ENCODE results near the gene SORCS2.

The SORCS2 gene

GRCh38 chr4:7301846-7302630, 109.7 kb downstream of the SORCS2 start:
- DNase-seq (ENCODE audit: low read depth, low spot score): no peak

DNA sequence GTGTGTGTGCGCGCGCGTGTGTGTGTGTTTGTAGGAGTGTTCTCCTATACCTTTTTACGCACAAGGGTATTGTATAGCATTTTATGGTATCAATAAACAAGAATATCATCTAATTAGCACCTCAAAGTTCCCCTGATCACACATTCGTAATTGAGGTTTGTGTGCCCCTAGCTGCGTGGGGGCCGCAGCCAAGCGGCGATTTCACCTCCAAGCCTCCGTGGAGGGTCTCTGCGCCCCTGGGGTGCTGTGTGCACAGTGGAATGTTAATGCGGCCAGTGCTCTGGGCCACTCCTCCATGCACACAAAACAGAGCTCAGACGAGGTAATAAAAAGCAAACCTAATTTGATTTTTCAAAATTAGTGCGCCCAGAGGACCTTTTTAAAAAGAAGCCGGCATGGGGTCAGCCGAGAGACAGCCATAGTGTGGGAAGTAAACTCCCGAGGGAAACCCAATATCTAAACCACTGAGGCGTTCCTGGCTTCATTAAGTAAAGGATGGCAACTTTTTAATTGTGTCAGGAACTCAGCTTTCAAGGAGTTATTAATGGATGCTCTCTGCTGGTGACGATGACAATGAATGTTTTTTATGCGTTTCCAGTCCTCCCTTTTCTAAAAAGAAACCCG, 110.6 kb downstream of the SORCS2 start:
- DNase-seq (ENCODE audit: low read depth, low spot score): no peak

GRCh38 chr4:7303561-7303960, 111.2 kb downstream of the SORCS2 start:
- no peak for DNase-seq (ENCODE audit: low read depth, low spot score)

DNA sequence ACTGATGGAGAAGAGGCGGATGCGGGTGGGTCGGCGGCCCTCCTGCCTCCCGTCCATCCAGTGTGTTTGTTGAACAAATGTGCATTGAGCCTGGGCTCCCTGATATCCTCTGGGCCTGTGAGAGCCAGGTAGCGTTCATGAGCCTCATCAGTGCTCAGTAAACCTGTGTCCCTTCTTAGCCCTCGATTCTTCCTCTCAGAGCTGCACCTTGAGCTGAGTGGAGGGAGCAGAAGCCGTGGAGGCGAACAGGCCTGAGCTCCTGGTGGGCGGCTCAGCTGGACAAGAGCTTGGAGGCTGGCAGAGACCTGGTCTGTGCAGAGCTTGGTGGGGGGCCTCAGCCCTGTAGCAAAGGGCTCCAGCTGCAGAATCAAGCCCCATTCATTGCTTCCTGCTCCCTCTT, 112.1 kb downstream of the SORCS2 start:
- DNase-seq (ENCODE audit: low read depth, low spot score): no peak

DNA sequence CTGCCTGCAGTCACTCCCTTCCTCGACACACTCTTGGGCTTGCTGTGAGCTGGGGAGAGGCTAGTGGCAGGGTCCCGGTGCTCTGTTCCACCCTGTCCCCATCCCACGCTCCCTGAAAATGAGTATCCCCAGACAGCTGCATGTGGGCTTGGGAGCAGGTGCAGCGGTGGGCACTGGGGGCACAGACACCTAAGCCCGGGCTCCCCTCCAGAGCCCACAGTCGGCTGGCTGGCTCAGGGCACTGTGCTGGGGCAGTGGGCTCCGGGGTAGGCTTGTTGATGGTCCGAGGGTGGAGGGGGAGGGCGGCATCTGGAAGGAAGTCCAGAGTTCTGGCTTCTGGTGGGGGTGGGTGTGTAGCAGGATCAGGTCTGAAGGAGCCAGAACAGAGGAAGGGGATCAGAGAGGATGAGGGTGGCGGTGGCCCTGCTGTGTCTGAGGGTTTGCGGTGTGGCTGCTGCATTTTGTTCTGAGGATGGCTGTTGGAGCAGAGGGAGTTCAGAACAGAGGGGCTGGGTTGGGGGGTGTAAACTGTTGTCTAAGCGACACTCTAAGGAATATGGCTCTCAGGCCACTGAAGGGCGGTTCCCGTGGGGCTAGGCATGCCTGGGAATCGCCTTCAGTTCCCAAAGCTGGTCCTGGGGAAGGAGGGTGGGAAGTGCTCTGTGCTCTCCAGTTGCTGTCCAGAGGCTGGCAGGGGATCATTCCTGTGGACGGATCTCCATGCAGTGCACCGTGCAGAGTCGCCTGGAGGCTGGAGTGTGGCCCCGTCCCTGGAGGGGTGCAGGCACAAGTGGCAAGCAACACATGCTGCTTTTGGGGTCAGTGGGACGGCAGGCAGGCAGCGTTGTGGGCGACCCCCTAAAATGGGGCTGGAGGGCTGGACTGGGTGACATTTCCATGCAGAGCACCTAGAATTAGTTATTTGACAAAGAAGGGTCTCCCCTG, 114.0 kb downstream of the SORCS2 start:
- DNase-seq (ENCODE audit: low read depth, low spot score): no peak

- DNase-seq (ENCODE audit: low read depth, low spot score): no peak
Observed at GRCh38 chr4:7306986-7307385, 114.6 kb downstream of the SORCS2 start.

- DNase-seq (ENCODE audit: low read depth, low spot score): no peak
Observed at GRCh38 chr4:7307394-7308099, 115.2 kb downstream of the SORCS2 start.

DNA sequence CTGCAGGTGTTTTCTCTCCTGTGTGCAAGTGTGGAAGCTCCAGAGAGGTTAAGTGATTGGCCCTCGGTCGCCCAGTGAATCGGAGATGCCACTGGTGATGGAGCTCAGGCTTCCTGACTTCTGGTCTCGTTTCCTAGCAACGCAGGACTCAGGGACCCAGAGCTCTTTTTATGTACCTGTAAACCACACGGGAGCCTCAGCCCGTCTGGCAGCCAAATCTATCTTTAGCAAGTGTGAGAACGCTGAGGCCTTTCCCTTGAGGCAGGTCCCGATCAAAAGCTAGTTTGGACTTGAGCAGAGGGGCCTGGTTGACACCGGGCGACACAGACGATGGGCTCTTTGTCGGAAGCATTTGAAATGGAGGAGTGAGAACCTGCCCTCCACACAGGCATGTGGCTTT, 116.8 kb downstream of the SORCS2 start:
- DNase-seq (ENCODE audit: low read depth, low spot score): no peak

DNA sequence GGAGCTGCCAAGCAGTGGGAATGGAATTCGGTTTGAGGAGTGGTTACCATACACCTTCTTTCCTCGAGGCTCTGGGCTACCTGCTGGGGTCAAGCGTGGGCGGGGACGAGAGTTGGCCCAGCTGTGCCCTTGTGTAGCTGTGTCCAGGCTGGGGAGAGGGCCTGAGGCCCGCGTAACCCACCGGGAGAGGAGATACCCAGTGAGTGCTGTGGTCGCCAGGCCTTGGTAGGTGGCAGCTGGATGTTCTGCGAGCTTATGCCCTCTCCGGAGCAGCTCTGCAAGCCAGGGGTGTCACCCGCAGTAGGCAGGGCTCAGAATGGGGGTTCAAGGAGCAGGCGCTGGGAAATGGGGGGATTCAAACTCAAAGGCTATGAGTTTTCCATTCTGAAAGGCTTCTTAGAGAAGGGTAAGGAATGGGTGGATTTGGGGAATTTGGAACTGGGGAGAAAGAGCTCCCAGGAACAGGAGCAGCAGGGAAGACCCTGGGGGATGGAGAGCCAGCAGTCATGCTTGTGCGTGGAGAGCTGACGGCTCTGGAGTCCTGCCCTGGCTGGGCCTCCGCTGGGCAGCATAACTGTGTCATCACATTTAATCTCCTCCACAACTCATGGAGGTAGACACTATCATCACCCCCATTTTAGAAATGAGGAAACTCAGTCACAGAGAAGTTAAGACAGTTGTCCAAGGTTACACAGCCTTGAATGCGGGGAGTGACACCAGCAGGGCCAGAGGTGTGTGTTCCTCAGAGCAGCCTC, 117.5 kb downstream of the SORCS2 start:
- DNase-seq (ENCODE audit: low read depth, low spot score): no peak

- no peak for DNase-seq (ENCODE audit: low read depth, low spot score)
Observed at GRCh38 chr4:7310451-7310850, 118.1 kb downstream of the SORCS2 start.

- no peak for DNase-seq (ENCODE audit: low read depth, low spot score)
Observed at GRCh38 chr4:7311205-7311604, 118.9 kb downstream of the SORCS2 start.

GRCh38 chr4:7312691-7313090, 120.4 kb downstream of the SORCS2 start:
- DNase-seq (ENCODE audit: low read depth, low spot score): no peak

GRCh38 chr4:7313347-7313811, 121.0 kb downstream of the SORCS2 start:
- DNase-seq (ENCODE audit: low read depth, low spot score): no peak

DNA sequence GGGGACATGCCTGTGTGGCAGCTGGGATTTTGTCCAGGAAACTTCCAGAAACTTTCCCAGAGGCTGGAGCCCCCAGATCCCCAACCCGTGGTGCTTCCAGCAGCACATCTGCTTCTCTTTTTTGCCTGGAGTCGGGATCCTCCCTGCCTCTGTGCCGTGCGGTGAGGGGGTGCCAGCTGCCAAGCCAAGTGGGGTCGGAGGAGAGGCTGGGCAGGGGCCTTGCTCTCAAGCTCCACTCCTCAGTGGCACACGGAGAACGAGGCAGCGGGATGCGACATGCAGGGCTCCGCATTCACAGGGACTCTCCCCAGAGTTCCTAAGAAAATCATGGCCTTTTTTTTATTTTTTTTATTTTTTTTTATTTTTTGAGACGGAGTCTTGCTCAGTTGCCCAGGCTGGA, 121.7 kb downstream of the SORCS2 start:
- DNase-seq (ENCODE audit: low read depth, low spot score): no peak

DNA sequence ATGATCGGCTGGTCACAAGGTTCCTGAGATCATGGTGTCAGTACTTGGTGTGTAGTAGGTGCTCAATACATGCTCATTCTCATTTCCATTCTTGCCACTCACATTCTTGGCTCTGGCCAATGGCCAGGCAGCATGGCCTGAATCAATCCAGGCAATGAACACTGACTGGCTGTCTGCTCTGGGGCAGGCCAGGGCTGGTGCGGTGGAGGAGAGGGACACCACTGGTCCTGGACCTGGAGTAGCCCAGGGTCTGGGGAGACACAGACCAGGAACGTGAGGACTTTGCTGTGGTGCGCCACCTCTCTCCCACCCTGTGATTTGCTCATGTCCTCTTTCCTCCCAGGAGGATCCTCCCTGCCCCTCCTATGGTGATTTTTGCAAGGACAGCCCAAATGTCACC, 122.9 kb downstream of the SORCS2 start:
- DNase-seq (ENCODE audit: low read depth, low spot score): no peak

DNA sequence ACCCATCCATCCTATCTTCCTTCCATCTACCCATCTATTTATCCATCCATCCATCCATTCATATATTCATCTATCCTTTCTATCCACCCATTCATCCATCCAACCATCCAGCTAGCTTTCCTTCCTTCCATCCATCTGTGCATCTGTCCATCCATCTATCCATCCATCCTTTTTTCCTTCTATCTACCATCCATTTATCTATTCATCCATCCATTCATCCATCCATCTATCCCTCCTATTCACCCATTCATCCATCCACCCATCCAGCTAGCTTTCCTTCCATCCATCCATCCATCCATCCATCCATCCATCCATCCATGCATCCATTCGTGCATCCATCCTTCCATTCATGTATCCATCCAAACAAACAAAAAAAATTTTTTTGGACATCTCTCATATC, 123.6 kb downstream of the SORCS2 start:
- DNase-seq (ENCODE audit: low read depth, low spot score): no peak

GRCh38 chr4:7319024-7319423, 126.7 kb downstream of the SORCS2 start:
- DNase-seq (ENCODE audit: low read depth, low spot score): no peak

DNA sequence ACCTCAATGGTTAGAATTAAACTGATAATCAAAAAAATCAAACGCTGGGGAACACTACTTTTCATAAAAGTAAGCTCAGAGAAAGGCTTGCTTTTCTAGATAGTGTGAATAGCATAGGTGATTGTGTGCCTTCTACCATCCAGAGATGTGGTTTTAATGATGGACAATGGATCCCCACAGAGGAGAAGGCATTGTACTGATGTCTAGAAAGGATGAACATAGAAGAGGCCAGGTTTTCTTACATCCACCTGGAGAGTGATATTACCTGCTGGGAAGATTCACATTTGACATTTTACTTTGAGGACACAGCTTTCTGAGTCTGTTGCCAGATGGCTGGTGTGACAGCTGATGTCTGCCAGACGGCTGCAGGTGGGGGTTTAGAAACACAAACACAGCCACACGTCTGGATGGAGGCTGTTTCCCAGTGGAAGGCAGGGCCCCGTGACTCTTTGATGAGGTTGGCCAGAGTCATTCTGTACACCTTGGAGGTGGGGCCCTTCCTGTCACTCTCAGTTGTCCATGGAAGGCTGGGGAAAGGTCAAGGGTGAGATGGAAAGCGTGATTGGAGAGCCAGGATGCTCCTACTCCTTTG, 128.0 kb downstream of the SORCS2 start:
- no peak for DNase-seq (ENCODE audit: low read depth, low spot score)

DNA sequence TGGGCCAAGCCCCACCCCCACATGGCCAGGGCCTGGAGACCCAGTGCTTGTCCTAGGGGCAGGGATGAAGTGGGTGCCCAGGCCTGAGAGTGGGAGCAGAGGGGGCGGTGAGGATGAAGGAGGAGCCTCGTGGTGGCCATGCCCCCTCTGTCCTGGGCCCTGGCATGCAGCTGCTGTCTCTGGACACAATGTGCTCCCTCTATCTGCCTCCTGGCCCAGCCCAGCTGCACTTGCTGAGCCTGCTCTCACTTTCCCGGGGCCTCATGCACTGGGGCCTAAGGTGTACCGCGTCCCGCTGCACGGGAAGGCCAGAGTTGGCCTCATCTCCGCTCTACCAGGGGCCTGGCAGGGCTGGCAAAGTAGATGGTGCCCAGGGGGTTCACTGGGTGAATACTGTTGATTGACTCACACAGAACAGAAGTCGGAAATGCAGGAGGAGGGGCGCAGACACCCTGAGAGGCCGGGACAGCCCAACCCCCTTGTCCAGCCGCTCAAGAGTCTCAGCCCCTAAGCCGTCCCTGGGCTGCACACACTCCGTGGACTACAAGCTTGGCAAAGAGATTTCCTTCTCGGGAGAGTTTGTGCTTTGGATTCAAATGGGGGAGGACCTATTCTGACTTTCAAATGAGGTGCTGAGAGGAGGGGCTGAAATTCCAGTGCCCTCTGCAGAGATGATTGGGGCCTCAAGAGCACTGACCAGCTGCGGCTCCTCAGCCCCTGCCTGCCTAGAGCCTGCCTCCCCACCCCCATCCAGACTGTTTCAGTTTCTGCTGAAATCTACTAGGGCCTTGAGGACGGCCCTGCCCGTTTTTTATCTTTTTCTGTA, 130.0 kb downstream of the SORCS2 start:
- DNase-seq (ENCODE audit: low read depth, low spot score): no peak

DNA sequence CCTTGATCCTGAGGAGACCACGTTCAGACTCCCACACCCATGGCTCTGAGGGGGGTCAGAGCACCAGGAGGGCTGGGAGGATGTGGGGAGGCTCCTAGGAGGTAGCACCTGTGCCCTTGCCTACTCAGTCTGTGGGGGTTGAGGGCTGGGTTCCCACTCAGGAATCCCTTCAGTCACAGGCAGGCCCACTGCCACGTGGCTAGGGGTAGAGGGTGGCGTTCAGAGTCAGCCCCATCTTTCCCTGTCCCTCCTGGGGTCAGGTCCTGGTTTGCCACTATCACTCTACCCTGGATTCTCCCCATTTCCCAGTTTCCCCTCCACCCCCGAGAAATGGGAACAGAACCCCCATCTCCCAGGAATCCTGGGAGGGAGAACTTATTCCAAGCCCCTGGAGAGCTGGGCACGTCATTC, 131.1 kb downstream of the SORCS2 start:
- DNase-seq (ENCODE audit: low read depth, low spot score): no peak

Data from smooth muscle cell of the brain vasculature (primary cell).